NCI-H1417 (cell line): ENCODE measurements around the gene NPHP4.

Source experiments
- DNase-seq, 3 experiments: peaks; one replicate each; lab custom pipeline; 2025; lab: John Stamatoyannopoulos, UW

NPHP4 gene

GRCh38 chr1:5989731-5990271, 2.4 kb downstream of the NPHP4 start:
- no peak for DNase-seq

- no peak for DNase-seq
These were observed 3.0 kb downstream of the NPHP4 start for GRCh38 chr1:5989286-5989605.

GRCh38 chr1:5988596-5989285, 3.5 kb downstream of the NPHP4 start:
- no peak for DNase-seq

- no peak for DNase-seq
These were observed 6.2 kb downstream of the NPHP4 start for GRCh38 chr1:5986018-5986417.

- DNase-seq, result no peak
These were observed 7.0 kb downstream of the NPHP4 start for GRCh38 chr1:5985250-5985649.

- no peak for DNase-seq
These were observed 8.7 kb downstream of the NPHP4 start for GRCh38 chr1:5983361-5984103.

GRCh38 chr1:5982868-5983267, 9.4 kb downstream of the NPHP4 start:
- peak in 2 of 3 experiments; percentile 8 to 9 for DNase-seq

GRCh38 chr1:5982276-5982675, 9.9 kb downstream of the NPHP4 start:
- DNase-seq, result no peak

GRCh38 chr1:5981009-5981380, 11.2 kb downstream of the NPHP4 start:
- DNase-seq, result no peak

GRCh38 chr1:5980314-5981008, 11.8 kb downstream of the NPHP4 start:
- DNase-seq, result peak in 2 of 3 experiments; percentile 26 to 27

GRCh38 chr1:5979536-5980313, 12.5 kb downstream of the NPHP4 start:
- no peak for DNase-seq

- DNase-seq, result no peak
These were observed 13.8 kb downstream of the NPHP4 start for GRCh38 chr1:5978452-5978851.

- DNase-seq, result peak in 1 of 3 experiments; percentile 7
These were observed 14.5 kb downstream of the NPHP4 start for GRCh38 chr1:5977494-5978444.

GRCh38 chr1:5976726-5977493, 15.3 kb downstream of the NPHP4 start:
- no peak for DNase-seq

- DNase-seq, result no peak
These were observed 16.0 kb downstream of the NPHP4 start for GRCh38 chr1:5976231-5976630.

GRCh38 chr1:5975133-5975880, 16.9 kb downstream of the NPHP4 start:
- DNase-seq, result peak in 2 of 3 experiments; percentile 42 to 61

GRCh38 chr1:5974631-5975030, 17.6 kb downstream of the NPHP4 start:
- DNase-seq, result no peak

- no peak for DNase-seq
These were observed 18.5 kb downstream of the NPHP4 start for GRCh38 chr1:5973771-5974170.

- DNase-seq, result no peak
These were observed 20.1 kb downstream of the NPHP4 start for GRCh38 chr1:5972198-5972520.
